Lower leg skin (tissue), 3 donors: ENCODE data around the gene PDK2.

ENCODE experiments used
- POLR2A ChIP-seq, 2 donors: fragments of 450-650 bp; IDR thresholded peaks; one replicate each; pipeline ENCODE4 v1.6.1; 2016 to 2017; ENCODE audit warnings: antibody characterized with exemption in 2 of 2, mild to moderate bottlenecking in 1 of 2, moderate library complexity in 1 of 2
- TF ChIP-seq, protein P1 (sequence below), 3 donors: fragments of 450-650 bp; IDR thresholded peaks; one replicate each; pipeline ENCODE4 v1.5.1; 2016; ENCODE audit warnings: antibody characterized with exemption in 3 of 3, mild to moderate bottlenecking in 3 of 3, moderate library complexity in 2 of 3

GRCh38 chr17:50057521-50057991 is 37.6 kb upstream of the PDK2 start:
- TF ChIP-seq, protein P1, sequence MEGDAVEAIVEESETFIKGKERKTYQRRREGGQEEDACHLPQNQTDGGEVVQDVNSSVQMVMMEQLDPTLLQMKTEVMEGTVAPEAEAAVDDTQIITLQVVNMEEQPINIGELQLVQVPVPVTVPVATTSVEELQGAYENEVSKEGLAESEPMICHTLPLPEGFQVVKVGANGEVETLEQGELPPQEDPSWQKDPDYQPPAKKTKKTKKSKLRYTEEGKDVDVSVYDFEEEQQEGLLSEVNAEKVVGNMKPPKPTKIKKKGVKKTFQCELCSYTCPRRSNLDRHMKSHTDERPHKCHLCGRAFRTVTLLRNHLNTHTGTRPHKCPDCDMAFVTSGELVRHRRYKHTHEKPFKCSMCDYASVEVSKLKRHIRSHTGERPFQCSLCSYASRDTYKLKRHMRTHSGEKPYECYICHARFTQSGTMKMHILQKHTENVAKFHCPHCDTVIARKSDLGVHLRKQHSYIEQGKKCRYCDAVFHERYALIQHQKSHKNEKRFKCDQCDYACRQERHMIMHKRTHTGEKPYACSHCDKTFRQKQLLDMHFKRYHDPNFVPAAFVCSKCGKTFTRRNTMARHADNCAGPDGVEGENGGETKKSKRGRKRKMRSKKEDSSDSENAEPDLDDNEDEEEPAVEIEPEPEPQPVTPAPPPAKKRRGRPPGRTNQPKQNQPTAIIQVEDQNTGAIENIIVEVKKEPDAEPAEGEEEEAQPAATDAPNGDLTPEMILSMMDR (IDR thresholded peaks at IDR 0.05): no peak
- no peak for TF ChIP-seq POLR2A (IDR thresholded peaks at IDR 0.05)
